OCI-LY1 (cell line): ENCODE results near the gene FHOD3.

ENCODE experiments used
- H2AFZ ChIP-seq: fragments of 200-600 bp; sonication (generic), shearing (Covaris generic); 2 replicates; pipeline ENCODE4 v1.6.0; 2014; ENCODE audit warnings: antibody characterized with exemption, mild to moderate bottlenecking, low read length
- H3F3A ChIP-seq: fragments of 200-600 bp; sonication (generic), shearing (Covaris generic); 2 replicates; pipeline ENCODE4 v1.6.0; 2014; ENCODE audit warnings: mild to moderate bottlenecking, antibody characterized with exemption, low read length, moderate library complexity; ENCODE audit not compliant: insufficient read depth
- H3K27ac ChIP-seq: fragments of 200-600 bp; sonication (generic); 2 replicates; pipeline ENCODE4 v1.5.1; 2014; ENCODE audit warnings: low read length, mixed run types, mild to moderate bottlenecking, low read depth; ENCODE audit not compliant: poor library complexity, severe bottlenecking
- H3K27me3 ChIP-seq: fragments of 200-600 bp; sonication (generic); 2 replicates; pipeline ENCODE4 v1.6.0; 2014; ENCODE audit warnings: antibody characterized with exemption, mild to moderate bottlenecking, low read length, moderate library complexity; ENCODE audit not compliant: insufficient read depth
- H3K36me3 ChIP-seq: fragments of 200-600 bp; sonication (generic); 2 replicates; pipeline ENCODE4 v1.6.1; 2014; ENCODE audit warnings: mild to moderate bottlenecking, antibody characterized with exemption, low read length, moderate library complexity, mixed read lengths; ENCODE audit not compliant: insufficient read depth
- H3K4me1 ChIP-seq: fragments of 200-600 bp; sonication (generic); 2 replicates; pipeline ENCODE4 v1.5.1; 2014; ENCODE audit warnings: mild to moderate bottlenecking, low read length, moderate library complexity; ENCODE audit not compliant: insufficient read depth, severe bottlenecking
- H3K4me2 ChIP-seq: fragments of 200-600 bp; sonication (generic), shearing (Covaris generic); 2 replicates; pipeline ENCODE4 v1.6.1; 2014; ENCODE audit warnings: low read length
- H3K4me3 ChIP-seq: fragments of 200-600 bp; sonication (generic); 2 replicates; pipeline ENCODE4 v1.5.1; 2014; ENCODE audit warnings: low read length, low read depth, mild to moderate bottlenecking, mixed read lengths; ENCODE audit not compliant: poor library complexity, severe bottlenecking
- H3K79me2 ChIP-seq: fragments of 200-600 bp; shearing (Covaris generic); 2 replicates; pipeline ENCODE4 v1.6.1; 2016; ENCODE audit warnings: mixed run types, low read length, mixed read lengths; ENCODE audit not compliant: insufficient read depth
- H3K9ac ChIP-seq: fragments of 200-600 bp; sonication (generic), shearing (Covaris generic); 2 replicates; pipeline ENCODE4 v1.6.1; 2014; ENCODE audit warnings: mild to moderate bottlenecking, low read length, mixed read lengths
- H3K9me2 ChIP-seq: fragments of 200-600 bp; sonication (generic), shearing (Covaris generic); 2 replicates; pipeline ENCODE4 v1.6.1; 2014; ENCODE audit warnings: low read depth, mild to moderate bottlenecking, low read length, mixed read lengths
- H3K9me3 ChIP-seq: fragments of 200-600 bp; shearing (Covaris generic); 2 replicates; pipeline ENCODE4 v1.6.1; 2014; ENCODE audit warnings: low read length, mixed read lengths
- H4K20me1 ChIP-seq: fragments of 200-600 bp; sonication (generic), shearing (Covaris generic); 2 replicates; pipeline ENCODE4 v1.6.0; 2016; ENCODE audit warnings: mild to moderate bottlenecking, low read length; ENCODE audit not compliant: insufficient read depth
- CTCF ChIP-seq: fragments of 200-600 bp; sonication (generic), shearing (Covaris generic); IDR thresholded peaks from 2 replicates; pipeline ENCODE4 v1.5.1; 2017; ENCODE audit warnings: mild to moderate bottlenecking, antibody characterized with exemption, low read length, moderate library complexity, mixed read lengths
- EZH2 ChIP-seq: fragments of 200-600 bp; sonication (generic), shearing (Covaris generic); IDR thresholded peaks from 2 replicates; pipeline ENCODE4 v1.8.0; 2017; ENCODE audit warnings: borderline replicate concordance, mixed run types, mild to moderate bottlenecking, antibody characterized with exemption, low read length, moderate library complexity, mixed read lengths

The FHOD3 gene

GRCh38 chr18:36329684-36330434 lies 32.3 kb downstream of the FHOD3 start:
- Histone ChIP-seq H3K4me1 (no peaks in the 10 kb centered on the region), H3K27ac (no peak overlapping the region), H3K9me2 (no peaks in the 10 kb centered on the region), H3K4me2 (no peak overlapping the region), H3F3A (no peaks in the 10 kb centered on the region), H3K27me3 (no peaks in the 10 kb centered on the region), H3K79me2 (no peaks in the 10 kb centered on the region), H2AFZ (no peak overlapping the region), H3K9ac (no peak overlapping the region), H3K4me3 (no peak overlapping the region), H3K9me3 (no peaks in the 10 kb centered on the region), H3K36me3 (no peaks in the 10 kb centered on the region), H4K20me1 (no peaks in the 10 kb centered on the region)
- TF ChIP-seq EZH2 (no peak), CTCF (no peak)

DNA sequence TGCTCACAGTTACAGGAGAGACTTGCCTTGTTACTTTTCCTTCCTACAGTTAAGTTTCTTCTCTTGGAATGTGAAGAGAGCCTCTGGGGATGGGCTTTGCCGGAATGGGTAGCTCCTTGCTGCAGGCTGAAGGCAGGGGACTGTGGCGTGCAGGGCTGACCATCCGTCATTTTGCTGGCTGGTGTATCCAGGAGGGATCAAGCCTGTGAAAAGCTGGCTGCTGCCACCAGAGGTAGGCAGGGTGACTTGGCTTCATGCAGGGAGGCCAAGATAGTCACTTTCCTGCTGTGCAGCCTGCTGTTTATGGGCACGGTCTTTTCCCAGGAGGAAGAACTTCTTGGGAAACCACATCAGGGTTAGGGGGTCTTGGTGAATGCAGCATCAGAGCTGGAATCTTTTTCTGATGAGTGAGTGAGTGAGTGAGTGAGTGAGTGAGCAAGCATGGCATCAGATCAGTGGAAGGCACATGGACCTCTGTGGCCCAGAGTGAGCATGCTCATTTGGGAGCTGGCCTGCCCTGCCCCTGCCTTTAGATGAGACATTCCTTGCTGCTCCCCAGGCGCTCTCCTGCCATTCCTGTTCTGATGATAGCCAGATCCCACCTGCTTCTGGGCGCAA lies 33.0 kb downstream of the FHOD3 start:
- Histone ChIP-seq H2AFZ (no peak overlapping the region), H3K4me1 (no peaks in the 10 kb centered on the region), H3K27ac (no peak overlapping the region)

DNA sequence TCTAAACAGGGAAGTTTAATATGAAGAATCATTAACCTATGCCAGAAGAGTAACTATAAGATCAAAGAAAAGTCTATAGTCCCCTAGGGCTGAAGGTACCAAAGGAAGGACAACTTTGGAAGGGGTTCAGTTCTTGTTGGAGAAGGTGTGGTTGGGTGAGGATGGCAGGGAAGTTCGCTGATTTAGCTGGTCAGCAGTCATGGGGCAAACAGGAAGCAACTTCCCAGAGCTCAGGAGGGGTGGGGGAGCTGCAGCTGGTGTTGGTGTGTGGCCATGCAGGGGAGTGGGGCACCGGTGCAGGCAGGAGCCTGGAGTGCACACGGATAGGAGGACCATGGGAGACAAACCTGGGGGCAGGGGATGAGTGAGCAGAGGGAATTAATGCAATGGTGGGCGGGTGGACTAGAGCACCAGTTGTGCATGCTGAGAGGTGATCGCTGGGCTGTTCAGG lies 34.0 kb downstream of the FHOD3 start:
- Histone ChIP-seq H3K27me3 (no peaks in the 10 kb centered on the region), H3K4me3 (no peak overlapping the region), H3K79me2 (no peaks in the 10 kb centered on the region), H3K4me2 (no peak overlapping the region), H3K36me3 (no peaks in the 10 kb centered on the region), H3K9me2 (no peaks in the 10 kb centered on the region), H3K9me3 (no peaks in the 10 kb centered on the region), H3F3A (no peaks in the 10 kb centered on the region), H3K27ac (no peak overlapping the region), H4K20me1 (no peaks in the 10 kb centered on the region), H3K4me1 (no peaks in the 10 kb centered on the region), H3K9ac (no peak overlapping the region), H2AFZ (no peak overlapping the region)
- TF ChIP-seq CTCF, result no peak
- TF ChIP-seq EZH2, result no peak

More for the DNA sequence above, 33.0 kb downstream of the FHOD3 start:
- Histone ChIP-seq H3K79me2 (no peaks in the 10 kb centered on the region), H3K9me3 (no peaks in the 10 kb centered on the region), H3K9me2 (no peaks in the 10 kb centered on the region), H3K4me3 (no peak overlapping the region), H3K27me3 (no peaks in the 10 kb centered on the region), H3K9ac (no peak overlapping the region), H3F3A (no peaks in the 10 kb centered on the region), H4K20me1 (no peaks in the 10 kb centered on the region), H3K4me2 (no peak overlapping the region), H3K36me3 (no peaks in the 10 kb centered on the region)
- TF ChIP-seq EZH2 (no peak), CTCF (no peak)
